HepG2 (cell line): ENCODE measurements around the gene QRFPR. TPM values are rescaled to one million over a fixed set of nuclear protein-coding genes. Genes with fewer than 3 reads are reported as not detected.

Experiments used
- ATAC-seq: fragments of 200-7000 bp; cut with Tn5 transposase; 3 replicates; pipeline ENCODE4 v1.9.1; 2020; ENCODE audit warnings: mild to moderate bottlenecking, moderate library complexity
- BruUV-seq: library from RNA; stranded (reverse); fragments of 400-500 nt; replicated peaks from 2 replicates; lab custom pipeline; 2021; lab: Mats Ljungman, UMichigan
- CTCF ChIA-PET: fragments of 300-600 bp; formaldehyde crosslinking; extraction: SDS; loops from one replicate; lab custom pipeline; 2021; ENCODE audit warnings: low total read pairs, inconsistent platforms, low intra/inter-chr PET ratio; lab: Yijun Ruan, JAX
- POLR2A ChIA-PET: fragments of 350-600 bp; sonication (Branson Sonifier 250); formaldehyde crosslinking; loops from one replicate; lab custom pipeline; 2020; ENCODE audit warnings: antibody characterized with exemption, inconsistent platforms; lab: Yijun Ruan, JAX
- DNase-seq: peaks from one replicate; pipeline ENCODE4 v3.0.0-alpha.2; 2015; ENCODE audit warnings: low spot score
- FAIRE-seq: peaks from 3 replicates; lab custom pipeline; 2011; peaks lifted over from hg19 to GRCh38; lab: Jason Lieb, UNC
- H2AFZ ChIP-seq: one replicate; pipeline ENCODE4 v1.6.1; 2011; ENCODE audit warnings: low read length, inconsistent platforms
- H3K27ac ChIP-seq: fragments of 300-600 bp; 3 replicates; pipeline ENCODE4 v1.8.0; 2011; ENCODE audit warnings: mixed run types, mild to moderate bottlenecking, mixed read lengths, low read length, inconsistent platforms; ENCODE audit not compliant: insufficient read depth; ENCODE audit errors: extremely low read length
- H3K27me3 ChIP-seq, 2 experiments: fragments of 200-600 bp in 1 of 2; 2 replicates in 1 of 2; 3 replicates in 1 of 2; pipeline versions ENCODE4 v1.6.0 to v1.8.0; 2011; ENCODE audit warnings: low read length in 2 of 2, mild to moderate bottlenecking in 2 of 2, moderate library complexity in 2 of 2, inconsistent platforms in 1 of 2; ENCODE audit not compliant: insufficient read depth in 2 of 2, control insufficient read depth in 1 of 2
- H3K36me3 ChIP-seq, 2 experiments: fragments of 200-600 bp in 1 of 2; replicated peaks in 1 of 2; 2 replicates in 1 of 2; 3 replicates in 1 of 2; pipeline versions ENCODE4 v1.5.1 to v1.8.0; 2011; ENCODE audit warnings: low read length in 2 of 2, inconsistent platforms in 1 of 2; ENCODE audit not compliant: insufficient read depth in 2 of 2, control insufficient read depth in 1 of 2
- H3K4me1 ChIP-seq: 2 replicates; pipeline ENCODE4 v1.5.1; 2012; ENCODE audit warnings: low read length, inconsistent platforms; ENCODE audit not compliant: insufficient read depth
- H3K4me2 ChIP-seq: 2 replicates; pipeline ENCODE4 v1.6.0; 2011; ENCODE audit warnings: low read depth, low read length, inconsistent platforms
- H3K4me3 ChIP-seq, 3 experiments: fragments of 200-600 bp in 1 of 3; sonication (generic), shearing (Covaris generic) in 1 of 3; replicated peaks in 1 of 3; 2 replicates each; pipeline ENCODE4 v1.5.1; 2011 to 2016; ENCODE audit warnings: low read length in 3 of 3, inconsistent platforms in 2 of 3, low read depth in 2 of 3, mild to moderate bottlenecking in 2 of 3, control low read depth in 1 of 3, mixed read lengths in 1 of 3; ENCODE audit not compliant: insufficient read depth in 1 of 3
- H3K79me2 ChIP-seq: one replicate; pipeline ENCODE4 v1.6.1; 2011; ENCODE audit warnings: low read length, inconsistent platforms; ENCODE audit not compliant: insufficient read depth
- H3K9ac ChIP-seq: 2 replicates; pipeline ENCODE4 v1.6.0; 2011; ENCODE audit warnings: mild to moderate bottlenecking, low read depth, low read length, inconsistent platforms; ENCODE audit not compliant: insufficient read depth
- H3K9me3 ChIP-seq: 2 replicates; pipeline ENCODE4 v1.5.1; 2012; ENCODE audit warnings: mild to moderate bottlenecking, low read length
- H4K20me1 ChIP-seq: 2 replicates; pipeline ENCODE4 v1.6.0; 2011; ENCODE audit warnings: inconsistent platforms, mild to moderate bottlenecking, low read length, moderate library complexity; ENCODE audit not compliant: insufficient read depth
- BRD4 ChIP-seq: sonication (generic); formaldehyde crosslinking; IDR thresholded peaks from 2 replicates; pipeline ENCODE4 v1.4.0; 2020; ENCODE audit warnings: missing genetic modification reagents
- CENPBD1 ChIP-seq: sonication (generic); formaldehyde crosslinking; IDR thresholded peaks from 2 replicates; pipeline ENCODE4 v1.8.0; 2022; ENCODE audit warnings: missing genetic modification reagents, low read depth, mild to moderate bottlenecking, borderline replicate concordance
- JUND ChIP-seq: sonication (generic); formaldehyde crosslinking; IDR thresholded peaks from 2 replicates; pipeline ENCODE4 v1.8.0; 2022; ENCODE audit warnings: mild to moderate bottlenecking, missing genetic modification reagents
- KMT2B ChIP-seq: IDR thresholded peaks from 2 replicates; pipeline ENCODE4 v1.6.1; 2016; ENCODE audit warnings: missing genetic modification reagents, missing compliant biosample characterization
- MAFF ChIP-seq: IDR thresholded peaks from 2 replicates; pipeline ENCODE4 v1.6.1; 2011; ENCODE audit warnings: low read depth, low read length, improper control_type of control experiment
- MAFK ChIP-seq, 2 experiments: IDR thresholded peaks in 1 of 2; conservative IDR thresholded peaks in 1 of 2; 2 replicates each; pipeline ENCODE4 v1.6.1; 2011; ENCODE audit warnings: improper control_type of control experiment in 2 of 2, low read length in 2 of 2
- PBX2 ChIP-seq: IDR thresholded peaks from 2 replicates; pipeline ENCODE4 v1.6.1; 2016; ENCODE audit warnings: control low read depth
- SIN3A ChIP-seq: IDR thresholded peaks from 2 replicates; pipeline ENCODE4 v1.6.1; 2011; ENCODE audit warnings: low read depth, mild to moderate bottlenecking, control low read depth, low read length, borderline replicate concordance
- SKIL ChIP-seq: sonication (generic); formaldehyde crosslinking; IDR thresholded peaks from 2 replicates; pipeline ENCODE4 v1.8.0; 2022; ENCODE audit warnings: missing genetic modification reagents, mild to moderate bottlenecking, moderate library complexity, borderline replicate concordance
- SOX13 ChIP-seq, 3 experiments: fragments of 450-650 bp in 1 of 3; sonication (generic) in 1 of 3; formaldehyde crosslinking in 1 of 3; IDR thresholded peaks in 2 of 3; conservative IDR thresholded peaks in 1 of 3; 2 replicates each; pipeline versions ENCODE4 v1.5.0 to v1.6.1; 2016 to 2020; ENCODE audit warnings: antibody characterized with exemption in 1 of 3, mild to moderate bottlenecking in 1 of 3, missing compliant biosample characterization in 1 of 3, missing genetic modification reagents in 1 of 3, moderate library complexity in 1 of 3
- THAP7 ChIP-seq: sonication (generic); formaldehyde crosslinking; IDR thresholded peaks from 2 replicates; pipeline ENCODE4 v1.8.1; 2023; ENCODE audit warnings: mild to moderate bottlenecking, missing genetic modification reagents
- YEATS2 ChIP-seq: sonication (generic); formaldehyde crosslinking; IDR thresholded peaks from 2 replicates; pipeline ENCODE4 v1.4.0; 2020; ENCODE audit warnings: missing genetic modification reagents, borderline replicate concordance
- ZNF615 ChIP-seq: sonication (generic); formaldehyde crosslinking; IDR thresholded peaks from 2 replicates; pipeline ENCODE4 v1.5.0; 2020; ENCODE audit warnings: mild to moderate bottlenecking, missing genetic modification reagents, borderline replicate concordance
- ZNF652 ChIP-seq: IDR thresholded peaks from 2 replicates; pipeline ENCODE4 v1.6.1; 2016; ENCODE audit warnings: low read depth, borderline replicate concordance
- WGBS: methylation state at CpG from one replicate; pipeline ENCODE4 v1.1.6; 2017; ENCODE audit warnings: low lambda C conversion rate; 5-methylcytosine and 5-hydroxymethylcytosine counted together
- in situ Hi-C: cut with HindIII; loops from 2 replicates; pipeline ENCODE4 v1.10.0; 2017; ENCODE audit warnings: low pct_unique_long_range_greater_than_20kb; ENCODE audit not compliant: extremely low pct_ligation_motif_present
- intact Hi-C: fragments of 100-400 bp; cut with micrococcal nuclease; formaldehyde crosslinking; loops from one replicate; pipeline ENCODE4 v1.10.0; 2022; ENCODE audit not compliant: unreplicated experiment
- polyA plus RNA-seq, 8 experiments: library from polyadenylated mRNA; depleted of rRNA in 3 of 8; stranded (reverse) in 7 of 8; unstranded in 1 of 8; fragments of >200 nt; fragmentation: Illumina TruSeq in 4 of 8; extraction: Trizol in 4 of 8; gene quantifications; 2 replicates each; pipeline versions ENCODE4 v1.2.1 to v1.2.3, GENCODE V29; 2011 to 2016; ENCODE audit warnings: low read depth in 4 of 8, missing spikeins in 1 of 8, mixed read lengths in 1 of 8; ENCODE audit not compliant: insufficient read depth in 1 of 8
- total RNA-seq, 5 experiments: library from RNA; depleted of rRNA; stranded (reverse); fragments of >200 nt; fragmentation: Illumina TruSeq; extraction: Trizol; gene quantifications; 2 replicates each; pipeline ENCODE4 v1.2.3, GENCODE V29; 2016; ENCODE audit warnings: low read depth in 1 of 5

Gene QRFPR
- total and polyA plus RNA-seq, 2 of the 13 experiments (the other 11 are each of a cell fraction or from before 2014, with no cell fraction given) = not detected

- intact Hi-C loops (no loop called here), in situ Hi-C loops (no loop called here)
- no peak overlapping the region for H3K4me2 ChIP-seq
- no peaks in the 10 kb centered on the region for H3K36me3 ChIP-seq
- no peak for FAIRE-seq
- CTCF ChIA-PET = no interaction called here
- no peak for TF ChIP-seq ZNF652 (CRISPR knock-in tag)
- peak; percentile 18 to 61; a peak in 2 of 4 replicates for TF ChIP-seq MAFK (conservative IDR thresholded peaks at IDR 0.05 in 1 of 2, IDR thresholded peaks at IDR 0.05 in 1 of 2; ENCODE audit: low read length in 2 of 2)
- 0 out of 2 replicates have a peak, but pooled peaks have one; percentile 38 for TF ChIP-seq MAFF
- TF ChIP-seq SOX13 (IDR thresholded peaks at IDR 0.05) = no peak
- TF ChIP-seq SOX13 (CRISPR knock-in tag; conservative IDR thresholded peaks at IDR 0.05 in 1 of 2, IDR thresholded peaks at IDR 0.05 in 1 of 2) = no peak
- no peak for TF ChIP-seq THAP7 (CRISPR knock-in tag)
- POLR2A ChIA-PET = no interaction called here
- no peak overlapping the region for H2AFZ ChIP-seq
- H3K9ac ChIP-seq = no peak overlapping the region
- no peaks in the 10 kb centered on the region for H3K27me3 ChIP-seq
- no peaks in the 10 kb centered on the region for H3K4me1 ChIP-seq
- no peaks in the 10 kb centered on the region for H3K79me2 ChIP-seq
- H3K9me3 ChIP-seq = no peaks in the 10 kb centered on the region
- DNase-seq = no peak
- no peak overlapping the region for H3K27ac ChIP-seq
- H4K20me1 ChIP-seq = no peaks in the 10 kb centered on the region
- no peak for ATAC-seq
- no peak overlapping the region for H3K4me3 ChIP-seq
- 22% methylated on average over 2 of the region's 2 CpGs for WGBS
- no TSS peak for BruUV-seq
Measured at GRCh38 chr4:121339307-121339706, 41.5 kb downstream of the QRFPR start.

GRCh38 chr4:121338518-121338917, 42.3 kb downstream of the QRFPR start:
- Histone ChIP-seq H3K36me3 (no peaks in the 10 kb centered on the region), H3K9ac (no peak overlapping the region), H3K27ac (no peak overlapping the region), H3K4me3 (no peak overlapping the region), H3K79me2 (no peaks in the 10 kb centered on the region), H2AFZ (no peak overlapping the region), H3K4me2 (no peak overlapping the region), H3K9me3 (no peaks in the 10 kb centered on the region), H4K20me1 (no peaks in the 10 kb centered on the region), H3K27me3 (no peaks in the 10 kb centered on the region), H3K4me1 (no peaks in the 10 kb centered on the region)
- FAIRE-seq = no peak
- no TSS peak for BruUV-seq
- intact Hi-C loops = no loop called here
- ChIA-PET CTCF (no interaction called here), POLR2A (no interaction called here)
- DNase-seq = no peak
- in situ Hi-C loops = no loop called here
- 33% methylated on average over 7 of the region's 7 CpGs for WGBS
- ATAC-seq = no peak
- TF ChIP-seq ZNF615 (no peak), SIN3A (no peak), CENPBD1 (no peak), KMT2B (no peak), PBX2 (CRISPR knock-in tag) (no peak), YEATS2 (no peak), JUND (CRISPR knock-in tag) (no peak), BRD4 (no peak), SKIL (CRISPR knock-in tag) (no peak)
